ENCODE results near the gene IGIP.
A peak's percentile ranks its signal among the peaks of the same experiment; 100 is the strongest.

The IGIP gene

DNA sequence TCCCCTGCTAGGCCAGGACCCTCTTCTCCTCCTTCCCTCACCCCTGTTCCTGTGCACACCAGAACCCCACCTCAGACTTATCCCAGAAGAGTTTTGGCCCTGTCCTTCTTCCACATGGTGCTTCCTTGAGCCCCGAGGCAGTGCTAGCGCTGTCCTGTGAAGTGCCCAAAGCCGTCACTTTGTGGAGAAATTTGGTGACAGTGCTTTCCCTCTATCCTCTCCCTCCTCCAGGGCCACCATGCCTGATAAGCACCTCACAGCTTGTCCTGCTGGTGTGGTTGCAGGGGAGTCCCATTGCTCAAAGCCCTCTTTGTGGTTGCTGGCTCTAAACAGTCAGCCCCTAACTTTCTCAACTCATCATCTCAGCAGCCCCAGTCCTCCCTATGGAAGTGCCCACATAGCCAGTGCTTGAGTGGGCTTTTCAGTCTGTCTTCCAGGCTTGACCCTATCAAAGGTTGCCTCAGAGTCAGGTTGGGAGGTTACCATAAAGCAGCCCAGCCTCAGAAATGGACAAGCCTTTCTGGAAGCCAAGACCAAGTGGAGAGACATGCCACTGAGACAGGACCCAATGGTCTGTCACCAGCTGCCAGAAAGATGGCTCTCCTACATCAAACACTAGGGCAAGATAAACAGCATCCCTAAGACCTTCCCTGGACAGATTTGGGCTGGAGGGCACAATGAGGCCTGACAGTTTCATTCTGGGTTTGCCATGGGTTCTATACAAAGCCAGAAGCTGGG is 18.0 kb downstream of the IGIP start:
- Histone ChIP-seq H3K4me1 (ENCODE audit: control insufficient read depth, insufficient read depth, low read length) (peaks cover 4% of the 10 kb centered on the region; the same call in 1 of the 2 replicates), H3K27me3 (ENCODE audit: control insufficient read depth, insufficient read depth, low read length) (peaks cover 41% of the 10 kb centered on the region), H3K9me3 (ENCODE audit: control insufficient read depth, insufficient read depth, low read length) (no peaks in the 10 kb centered on the region), H3K36me3 (ENCODE audit: control insufficient read depth, insufficient read depth, low read length) (no peaks in the 10 kb centered on the region), H3K4me3 (ENCODE audit: low read depth, low read length) (no peak overlapping the region), H3K9ac (ENCODE audit: low read depth, low read length) (no peak overlapping the region), H3K27ac (ENCODE audit: low read depth, low read length) (no peak overlapping the region)

DNA sequence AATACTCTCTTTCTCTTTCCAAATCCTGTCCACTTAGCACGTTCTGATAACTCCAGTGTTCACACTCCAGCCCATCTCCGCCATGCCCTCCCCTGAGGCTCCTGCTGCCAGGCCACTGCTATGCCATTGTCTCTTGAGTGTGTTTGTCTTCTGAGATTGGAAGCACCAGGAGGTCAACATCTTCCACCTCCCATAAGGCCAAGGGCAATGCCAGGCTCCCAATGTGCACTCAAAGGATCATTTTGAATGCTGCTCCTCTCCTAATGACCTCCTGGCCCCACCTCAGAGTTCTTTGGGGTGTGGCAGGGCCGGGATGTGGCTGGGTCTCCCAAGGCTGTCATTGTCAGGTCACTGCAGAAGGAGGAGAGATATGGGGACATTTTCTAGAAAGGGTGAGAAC is 19.5 kb downstream of the IGIP start:
- peaks cover 4% of the 10 kb centered on the region; the same call in 1 of the 2 replicates for H3K4me1 ChIP-seq (ENCODE audit: control insufficient read depth, insufficient read depth, low read length)
- no peaks in the 10 kb centered on the region for H3K9me3 ChIP-seq (ENCODE audit: control insufficient read depth, insufficient read depth, low read length)
- H3K27me3 ChIP-seq (ENCODE audit: control insufficient read depth, insufficient read depth, low read length) = peaks cover 42% of the 10 kb centered on the region
- no peaks in the 10 kb centered on the region for H3K36me3 ChIP-seq (ENCODE audit: control insufficient read depth, insufficient read depth, low read length)
- no peak overlapping the region for H3K27ac ChIP-seq (ENCODE audit: low read depth, low read length)
- no peak overlapping the region for H3K4me3 ChIP-seq (ENCODE audit: low read depth, low read length)
- H3K9ac ChIP-seq (ENCODE audit: low read depth, low read length) = no peak overlapping the region

DNA sequence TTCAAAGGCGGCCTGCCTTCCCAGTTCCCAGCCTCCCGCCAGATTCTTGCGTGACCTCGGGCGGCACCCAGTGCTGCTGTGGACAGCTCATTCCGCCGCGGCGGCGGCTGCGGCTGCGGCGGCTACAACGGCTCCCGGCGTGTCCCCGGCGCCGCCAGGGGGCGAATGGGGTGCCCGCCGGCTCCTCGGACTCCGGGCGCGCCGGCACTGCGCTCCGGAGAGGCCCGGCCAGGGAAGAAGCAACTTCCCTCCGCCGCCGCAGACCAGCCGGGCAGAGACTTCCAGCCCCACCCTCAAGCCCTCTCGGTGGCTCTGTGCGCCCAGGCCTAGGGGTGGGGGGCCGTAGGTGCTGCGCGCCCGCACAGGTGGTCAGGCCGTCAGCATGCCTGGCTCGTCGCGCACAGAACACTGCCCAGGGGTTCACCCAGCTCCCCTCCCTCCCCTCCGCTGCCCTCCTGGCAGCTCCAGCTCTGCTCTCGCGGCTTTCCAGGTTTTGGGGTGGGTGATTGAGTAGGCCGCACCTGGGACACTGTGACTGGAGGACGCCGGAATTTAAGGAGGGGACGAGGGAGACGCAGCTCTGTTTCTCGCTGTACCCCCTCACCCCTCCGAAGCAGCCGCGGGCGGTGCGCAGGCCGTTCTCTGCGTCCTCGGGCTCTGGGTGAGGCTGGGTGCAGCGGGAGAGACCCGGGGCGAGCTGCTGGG is 20.2 kb downstream of the IGIP start:
- Histone ChIP-seq H3K4me1 (ENCODE audit: control insufficient read depth, insufficient read depth, low read length) (peaks cover 4% of the 10 kb centered on the region; the same call in 1 of the 2 replicates), H3K36me3 (ENCODE audit: control insufficient read depth, insufficient read depth, low read length) (no peaks in the 10 kb centered on the region), H3K9me3 (ENCODE audit: control insufficient read depth, insufficient read depth, low read length) (no peaks in the 10 kb centered on the region), H3K4me3 (ENCODE audit: low read depth, low read length) (peak overlapping the region; percentile 67), H3K27ac (ENCODE audit: low read depth, low read length) (no peak overlapping the region), H3K9ac (ENCODE audit: low read depth, low read length) (no peak overlapping the region), H3K27me3 (ENCODE audit: control insufficient read depth, insufficient read depth, low read length) (peaks cover 42% of the 10 kb centered on the region)

DNA sequence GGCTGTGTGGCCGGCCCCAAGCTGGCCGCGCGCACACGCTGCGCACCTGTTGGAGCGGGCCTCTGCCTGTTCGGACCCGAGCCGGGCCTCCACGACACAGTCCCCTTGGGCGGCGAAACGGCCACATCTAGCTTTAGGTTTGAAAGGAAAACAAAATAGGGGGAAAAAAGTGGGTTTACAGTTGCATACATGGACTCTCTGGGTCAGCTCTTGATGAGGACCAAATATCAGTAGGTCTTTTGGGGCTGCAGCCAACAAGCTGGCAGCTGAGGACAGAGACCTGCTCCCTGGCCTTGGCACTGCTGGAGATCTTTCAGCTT is 20.7 kb downstream of the IGIP start:
- Histone ChIP-seq H3K27me3 (ENCODE audit: control insufficient read depth, insufficient read depth, low read length) (peaks cover 42% of the 10 kb centered on the region), H3K36me3 (ENCODE audit: control insufficient read depth, insufficient read depth, low read length) (no peaks in the 10 kb centered on the region), H3K27ac (ENCODE audit: low read depth, low read length) (no peak overlapping the region), H3K9ac (ENCODE audit: low read depth, low read length) (no peak overlapping the region), H3K4me3 (ENCODE audit: low read depth, low read length) (peak overlapping the region; percentile 67), H3K9me3 (ENCODE audit: control insufficient read depth, insufficient read depth, low read length) (no peaks in the 10 kb centered on the region), H3K4me1 (ENCODE audit: control insufficient read depth, insufficient read depth, low read length) (peaks cover 4% of the 10 kb centered on the region; the same call in 1 of the 2 replicates)

DNA sequence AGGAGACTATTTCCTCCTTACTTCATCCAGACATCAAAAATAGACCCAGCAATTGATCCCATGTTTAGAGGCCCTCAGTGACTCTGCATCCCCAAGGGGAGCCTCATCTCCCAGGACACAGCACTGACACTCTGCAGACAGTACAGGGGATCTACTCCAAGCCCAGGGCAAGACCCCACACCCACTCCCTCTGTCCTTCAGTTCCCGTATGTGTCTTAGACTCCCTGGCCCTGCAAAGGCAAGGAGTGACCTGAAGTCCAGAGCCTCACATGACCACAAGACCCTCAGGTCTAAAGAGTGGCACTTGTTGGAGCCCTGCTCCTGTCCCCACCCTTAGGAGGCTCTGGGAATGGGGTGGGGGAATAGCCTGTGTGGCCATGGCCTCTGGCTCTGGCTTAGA is 21.7 kb downstream of the IGIP start:
- Histone ChIP-seq H3K27ac (ENCODE audit: low read depth, low read length) (no peak overlapping the region), H3K36me3 (ENCODE audit: control insufficient read depth, insufficient read depth, low read length) (no peaks in the 10 kb centered on the region), H3K4me1 (ENCODE audit: control insufficient read depth, insufficient read depth, low read length) (peaks cover 8% of the 10 kb centered on the region), H3K9me3 (ENCODE audit: control insufficient read depth, insufficient read depth, low read length) (no peaks in the 10 kb centered on the region), H3K27me3 (ENCODE audit: control insufficient read depth, insufficient read depth, low read length) (peaks cover 50% of the 10 kb centered on the region), H3K4me3 (ENCODE audit: low read depth, low read length) (no peak overlapping the region), H3K9ac (ENCODE audit: low read depth, low read length) (no peak overlapping the region)

DNA sequence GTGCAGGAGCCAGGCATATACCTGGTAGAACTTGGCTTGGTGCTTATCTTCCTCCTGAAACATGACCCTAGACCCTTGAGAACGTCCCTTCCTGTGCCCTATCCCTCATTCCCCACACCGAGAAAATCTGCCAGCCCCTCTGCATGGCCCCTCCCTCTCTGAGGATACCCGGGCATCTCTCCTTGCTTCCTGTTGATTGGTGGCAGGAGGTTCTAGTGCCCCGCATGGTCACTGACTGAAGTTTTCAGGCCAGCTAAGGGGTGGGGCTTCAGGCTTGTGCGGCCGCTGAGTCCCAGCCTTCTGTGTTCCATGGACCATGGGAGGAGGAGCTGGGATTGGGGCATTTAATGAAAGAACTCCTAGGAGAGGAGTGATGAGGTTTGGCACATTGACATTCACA is 22.8 kb downstream of the IGIP start:
- no peak overlapping the region for H3K27ac ChIP-seq (ENCODE audit: low read depth, low read length)
- H3K9me3 ChIP-seq (ENCODE audit: control insufficient read depth, insufficient read depth, low read length) = no peaks in the 10 kb centered on the region
- no peaks in the 10 kb centered on the region for H3K36me3 ChIP-seq (ENCODE audit: control insufficient read depth, insufficient read depth, low read length)
- H3K9ac ChIP-seq (ENCODE audit: low read depth, low read length) = no peak overlapping the region
- peaks cover 57% of the 10 kb centered on the region for H3K27me3 ChIP-seq (ENCODE audit: control insufficient read depth, insufficient read depth, low read length)
- H3K4me3 ChIP-seq (ENCODE audit: low read depth, low read length) = no peak overlapping the region
- H3K4me1 ChIP-seq (ENCODE audit: control insufficient read depth, insufficient read depth, low read length) = peaks cover 18% of the 10 kb centered on the region

DNA sequence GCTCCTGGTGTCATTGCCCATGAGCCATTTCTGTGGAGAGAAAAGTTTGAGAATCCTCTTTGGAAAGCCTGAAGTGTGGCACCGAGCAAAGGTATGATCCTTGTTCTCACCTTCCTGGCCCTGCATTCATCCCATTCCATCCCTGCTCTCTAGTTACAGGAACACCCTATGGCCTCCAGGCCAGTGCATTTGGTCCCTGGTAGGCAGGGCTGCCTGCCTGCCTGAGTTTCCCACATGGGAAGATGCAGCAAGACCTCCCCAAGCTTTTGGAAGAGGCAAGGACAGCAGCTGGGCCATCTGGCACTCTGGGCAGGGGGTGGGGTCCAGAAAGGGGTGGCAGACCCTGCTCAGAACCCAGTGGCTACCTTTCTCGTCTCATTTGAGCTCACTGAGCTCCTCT is 24.5 kb downstream of the IGIP start:
- Histone ChIP-seq H3K36me3 (ENCODE audit: control insufficient read depth, insufficient read depth, low read length) (no peaks in the 10 kb centered on the region), H3K27me3 (ENCODE audit: control insufficient read depth, insufficient read depth, low read length) (peaks cover 57% of the 10 kb centered on the region), H3K9me3 (ENCODE audit: control insufficient read depth, insufficient read depth, low read length) (no peaks in the 10 kb centered on the region), H3K4me3 (ENCODE audit: low read depth, low read length) (no peak overlapping the region), H3K27ac (ENCODE audit: low read depth, low read length) (no peak overlapping the region), H3K9ac (ENCODE audit: low read depth, low read length) (no peak overlapping the region), H3K4me1 (ENCODE audit: control insufficient read depth, insufficient read depth, low read length) (peaks cover 27% of the 10 kb centered on the region)

DNA sequence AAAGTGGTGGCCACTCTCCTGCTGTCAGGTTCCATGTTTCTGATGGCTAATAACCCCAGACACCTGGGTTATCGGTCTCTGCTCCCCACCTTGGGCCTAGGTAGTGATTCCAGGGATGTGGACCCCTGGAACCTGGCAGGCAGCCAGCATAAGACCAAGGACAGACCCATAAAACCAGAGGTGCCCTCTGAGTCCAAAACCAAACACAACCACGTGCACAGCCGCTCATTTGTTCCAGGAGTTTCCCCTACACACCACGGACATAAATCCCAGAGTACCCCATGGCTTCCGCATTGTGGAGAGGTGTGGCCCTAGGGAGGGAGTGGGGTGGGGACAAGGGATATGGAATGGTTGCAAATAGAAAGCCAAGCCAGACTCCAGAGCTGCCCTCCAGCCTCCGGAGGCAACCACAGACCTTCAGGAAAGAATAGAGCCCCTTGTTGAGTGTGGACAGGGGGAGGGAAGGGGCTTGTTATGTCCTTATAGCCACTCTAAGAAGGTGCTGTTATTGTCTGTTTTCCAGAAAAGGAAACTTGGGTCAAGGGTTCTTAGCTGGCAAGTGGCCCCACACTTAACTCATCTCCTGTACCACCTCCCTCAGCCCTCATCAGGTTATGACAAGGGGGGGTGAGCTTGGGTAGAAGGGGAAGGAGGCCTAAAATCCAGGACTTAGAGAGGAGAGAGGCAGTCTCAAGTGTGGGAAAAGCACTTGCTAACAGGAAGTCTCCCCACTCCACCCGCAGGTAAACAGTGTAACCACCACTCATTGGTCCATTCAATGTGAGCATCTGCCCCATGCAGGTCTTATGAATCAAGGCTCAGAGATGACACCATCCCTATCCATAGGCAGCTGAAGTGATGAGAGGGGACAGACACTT is 25.6 kb downstream of the IGIP start:
- H3K36me3 ChIP-seq (ENCODE audit: control insufficient read depth, insufficient read depth, low read length) = no peaks in the 10 kb centered on the region
- H3K9me3 ChIP-seq (ENCODE audit: control insufficient read depth, insufficient read depth, low read length) = no peaks in the 10 kb centered on the region
- H3K9ac ChIP-seq (ENCODE audit: low read depth, low read length) = no peak overlapping the region
- no peak overlapping the region for H3K27ac ChIP-seq (ENCODE audit: low read depth, low read length)
- H3K4me3 ChIP-seq (ENCODE audit: low read depth, low read length) = no peak overlapping the region
- peaks cover 45% of the 10 kb centered on the region for H3K27me3 ChIP-seq (ENCODE audit: control insufficient read depth, insufficient read depth, low read length)
- peaks cover 27% of the 10 kb centered on the region for H3K4me1 ChIP-seq (ENCODE audit: control insufficient read depth, insufficient read depth, low read length)

DNA sequence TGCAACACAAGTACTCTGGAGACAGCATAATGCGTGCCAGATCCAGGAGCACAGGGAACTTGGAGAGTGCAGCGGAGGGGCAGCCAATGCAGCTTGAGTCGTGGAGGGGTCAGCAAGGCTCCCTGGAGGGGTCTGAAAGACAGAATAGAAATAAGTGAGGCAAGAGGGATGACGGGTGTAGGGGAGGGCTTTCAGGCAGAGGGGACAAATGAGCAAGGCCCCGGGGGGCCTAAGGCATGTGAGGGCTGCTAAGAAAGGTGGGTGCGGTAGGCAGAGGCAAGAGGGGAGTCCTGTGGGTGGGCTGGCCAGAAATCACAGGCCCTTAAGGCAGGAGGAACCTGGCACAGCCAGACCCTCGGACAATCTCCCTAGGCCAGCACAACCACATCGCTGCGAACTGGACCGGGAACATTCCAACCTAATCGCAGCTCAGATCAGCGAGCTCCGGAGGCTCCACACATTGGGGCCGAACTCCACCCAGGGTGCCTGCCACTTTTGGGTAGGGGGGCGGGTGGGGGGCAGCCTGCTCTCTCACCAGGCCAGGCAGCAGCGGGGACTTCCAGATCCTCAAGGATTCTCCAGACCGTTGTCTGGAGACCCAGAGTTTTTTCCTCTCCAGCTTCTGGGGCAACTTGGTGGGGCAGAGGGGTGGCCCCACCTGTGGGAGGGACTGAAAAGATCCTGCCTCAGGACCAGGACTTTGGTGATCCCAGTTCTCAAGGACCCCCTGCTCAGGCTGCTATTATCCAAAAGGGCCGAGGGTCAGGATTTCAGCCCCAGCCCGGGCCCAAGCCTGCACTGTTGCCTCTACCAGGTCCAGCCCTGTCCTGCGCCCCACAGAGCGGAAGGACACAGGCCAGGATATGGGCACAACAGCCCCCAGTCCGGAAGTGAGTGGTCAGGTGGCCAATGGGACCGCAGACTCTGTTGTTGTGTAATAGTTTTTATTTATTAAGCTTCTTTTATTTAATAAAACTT is 26.6 kb downstream of the IGIP start:
- H3K9ac ChIP-seq (ENCODE audit: low read depth, low read length) = no peak overlapping the region

DNA sequence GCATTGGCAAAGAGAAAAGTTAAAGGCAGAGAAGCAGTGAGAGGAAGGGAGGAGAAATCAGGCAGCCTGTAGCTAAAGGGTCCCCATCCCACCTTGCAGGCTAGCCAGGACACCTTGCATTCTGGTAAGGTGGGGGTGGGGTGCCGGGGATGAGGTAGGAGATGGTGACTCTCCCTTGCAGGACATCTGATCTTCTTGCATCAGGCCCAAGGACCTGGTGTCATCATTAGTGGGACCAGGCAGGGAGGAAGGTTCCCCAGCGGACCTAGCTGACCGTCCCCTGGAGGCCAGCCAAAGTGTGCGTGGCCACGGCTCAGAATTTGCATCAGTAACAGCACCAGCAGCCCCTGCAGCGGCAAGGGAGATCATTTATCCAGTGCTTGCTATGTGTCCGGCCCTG is 27.5 kb downstream of the IGIP start:
- H3K4me3 ChIP-seq (ENCODE audit: low read depth, low read length) = no peak overlapping the region

More for the DNA sequence above, 26.6 kb downstream of the IGIP start:
- Histone ChIP-seq H3K4me3 (ENCODE audit: low read depth, low read length) (no peak overlapping the region), H3K9me3 (ENCODE audit: control insufficient read depth, insufficient read depth, low read length) (no peaks in the 10 kb centered on the region), H3K4me1 (ENCODE audit: control insufficient read depth, insufficient read depth, low read length) (peaks cover 30% of the 10 kb centered on the region), H3K36me3 (ENCODE audit: control insufficient read depth, insufficient read depth, low read length) (no peaks in the 10 kb centered on the region), H3K27me3 (ENCODE audit: control insufficient read depth, insufficient read depth, low read length) (peaks cover 36% of the 10 kb centered on the region), H3K27ac (ENCODE audit: low read depth, low read length) (no peak overlapping the region)

More for the DNA sequence above, 27.5 kb downstream of the IGIP start:
- no peaks in the 10 kb centered on the region for H3K36me3 ChIP-seq (ENCODE audit: control insufficient read depth, insufficient read depth, low read length)
- no peak overlapping the region for H3K27ac ChIP-seq (ENCODE audit: low read depth, low read length)
- H3K9me3 ChIP-seq (ENCODE audit: control insufficient read depth, insufficient read depth, low read length) = no peaks in the 10 kb centered on the region
- H3K4me1 ChIP-seq (ENCODE audit: control insufficient read depth, insufficient read depth, low read length) = peaks cover 29% of the 10 kb centered on the region
- no peak overlapping the region for H3K9ac ChIP-seq (ENCODE audit: low read depth, low read length)
- peaks cover 26% of the 10 kb centered on the region for H3K27me3 ChIP-seq (ENCODE audit: control insufficient read depth, insufficient read depth, low read length)

Measured in HUES48 (cell line).